Measurements from ENCODE around the gene BOLA2B. TPM values are rescaled to one million over a fixed set of nuclear protein-coding genes. Genes with fewer than 3 reads are reported as not detected.
A peak's percentile ranks its signal among the peaks of the same experiment; 100 is the strongest.
"Not testable (repeated sequence)": the region's sequence is repeated elsewhere in the genome, so short reads cannot be mapped to it uniquely, and the experiment has no call there.

The BOLA2B gene
- 10 to 100 TPM; 38.2 to 74.4 (median 55.8) TPM for total RNA-seq
- 100 to 1,000 TPM; 193 to 226 TPM for polyA plus RNA-seq
- long read RNA-seq, donor 1, transcript BOLA2B-201 (3 exons, 1,012 nt), result major isoform, 5 of 6 reads
- long read RNA-seq, donor 1, partial matches to known transcripts, result 0 of 6 reads
- long read RNA-seq, donor 1, other reads (novel, unspliced or antisense), result 1 of 6 reads
- long read RNA-seq, donor 2, transcript BOLA2B-201 (3 exons, 1,012 nt), result major isoform, 10 of 14 reads
- long read RNA-seq, donor 2, partial matches to known transcripts, result 0 of 14 reads
- long read RNA-seq, donor 2, other reads (novel, unspliced or antisense), result 0 of 14 reads
- long read RNA-seq, donor 3, partial matches to known transcripts, result 0 of 2 reads
- long read RNA-seq, donor 3, other reads (novel, unspliced or antisense), result 0 of 2 reads

GRCh38 chr16:30193615-30194014 lies at the start of gene BOLA2B, which contains the start of gene SLX1A:
TSS of gene BOLA2B (minus strand) at chr16:30193666. CDS start at chr16:30193595, 71 bp downstream.
TSS of gene SLX1A (plus strand) at chr16:30193875. CDS start at chr16:30194085, 210 bp downstream.
- H3K9me3 ChIP-seq; H3K27me3 ChIP-seq; H3K4me1 ChIP-seq; DNase-seq; intact Hi-C loops (cut with DNase I); H3K36me3 ChIP-seq: not testable (repeated sequence)
- no CpG with 5 or more reads among the region's 34 CpGs for WGBS, 2 donors
- peak; percentile 95 to 98 (median 97) for ATAC-seq
- Histone ChIP-seq H3K27ac (peak within 1 kb of the TSS in 3 of 10 donors; percentile 50 to 62 (median 53)), H3K4me3 (peak within 1 kb of the TSS in 9 of 10 donors; percentile 36 to 54 (median 51))

- intact Hi-C loops (cut with DNase I); H3K9me3 ChIP-seq; H3K4me1 ChIP-seq; ATAC-seq; H3K36me3 ChIP-seq; H3K27ac ChIP-seq; H3K4me3 ChIP-seq; H3K27me3 ChIP-seq: not testable (repeated sequence)
- WGBS, 2 donors, result 64 to 79% methylated on average over 3 of the region's 5 CpGs
- DNase-seq, result peak in 1 of 2 donors; percentile 2
Observed at GRCh38 chr16:30217082-30217481, 23.6 kb upstream of the BOLA2B start.

GRCh38 chr16:30211414-30211813 lies 17.9 kb upstream of the BOLA2B start:
- H3K4me1 ChIP-seq; H3K4me3 ChIP-seq; DNase-seq; H3K9me3 ChIP-seq; H3K36me3 ChIP-seq; H3K27me3 ChIP-seq; intact Hi-C loops (cut with DNase I); H3K27ac ChIP-seq: not testable (repeated sequence)
- ATAC-seq, result peak in 4 of 8 donors; percentile 12 to 32 (median 20)
- WGBS, 2 donors, result no CpG with 5 or more reads among the region's 4 CpGs

- H3K27ac ChIP-seq; intact Hi-C loops (cut with DNase I): not testable (repeated sequence)
- DNase-seq, result peak in 1 of 2 donors; percentile 51
Observed at GRCh38 chr16:30209032-30209431, 15.6 kb upstream of the BOLA2B start.

GRCh38 chr16:30207063-30207704 lies 13.7 kb upstream of the BOLA2B start:
- DNase-seq (peak; percentile 6 to 7), ATAC-seq (peak in 6 of 8 donors; percentile 18 to 51 (median 31))
- H3K4me3 ChIP-seq; intact Hi-C loops (cut with DNase I); H3K4me1 ChIP-seq; H3K27me3 ChIP-seq; H3K9me3 ChIP-seq; H3K36me3 ChIP-seq; H3K27ac ChIP-seq: not testable (repeated sequence)
- WGBS, 2 donors, result 15 to 25% methylated on average over 2 of the region's 9 CpGs

More at GRCh38 chr16:30209032-30209431, 15.6 kb upstream of the BOLA2B start:
- WGBS, 2 donors, result 21 to 78% methylated on average over 4 of the region's 6 CpGs
- not testable (repeated sequence) for H3K27me3 ChIP-seq, H3K4me1 ChIP-seq, H3K4me3 ChIP-seq, H3K36me3 ChIP-seq, H3K9me3 ChIP-seq
- peak in 7 of 8 donors; percentile 59 to 88 (median 74) for ATAC-seq

- peak overlapping the region in 9 of 10 donors; percentile 28 to 63 (median 58) for H3K4me3 ChIP-seq
- intact Hi-C loops (cut with DNase I); H3K27me3 ChIP-seq; H3K36me3 ChIP-seq; DNase-seq; H3K9me3 ChIP-seq; H3K4me1 ChIP-seq: not testable (repeated sequence)
- WGBS, 2 donors, result no CpG with 5 or more reads among the region's 33 CpGs
- peak; percentile 16 to 58 (median 26) for ATAC-seq
- H3K27ac ChIP-seq, result peak overlapping the region in 4 of 10 donors; percentile 40 to 76 (median 56)
Observed at GRCh38 chr16:30206252-30206651, 12.8 kb upstream of the BOLA2B start.

GRCh38 chr16:30205541-30206236 lies 12.2 kb upstream of the BOLA2B start:
- H3K27ac ChIP-seq, result peak overlapping the region in 4 of 10 donors; percentile 40 to 76 (median 56)
- DNase-seq, result peak; percentile 5 to 14

GRCh38 chr16:30199608-30200343 lies 6.3 kb upstream of the BOLA2B start:
- peak in 7 of 8 donors; percentile 36 to 63 (median 52) for ATAC-seq

More at GRCh38 chr16:30205541-30206236, 12.2 kb upstream of the BOLA2B start:
- peak; percentile 63 to 80 (median 70) for ATAC-seq
- intact Hi-C loops (cut with DNase I); H3K36me3 ChIP-seq; H3K9me3 ChIP-seq; H3K27me3 ChIP-seq; H3K4me1 ChIP-seq: not testable (repeated sequence)
- H3K4me3 ChIP-seq, result peak overlapping the region; percentile 28 to 63 (median 58)
- 0% methylated on average over 13 to 19 of the region's 52 CpGs for WGBS, 2 donors

GRCh38 chr16:30199049-30199448 lies 5.6 kb upstream of the BOLA2B start, which contains the start of gene SULT1A3:
TSS of gene SULT1A3 (plus strand) at chr16:30199255. CDS start at chr16:30200729, 1,474 bp downstream.
- H3K9me3 ChIP-seq; DNase-seq; H3K4me3 ChIP-seq; H3K36me3 ChIP-seq; H3K27me3 ChIP-seq; H3K4me1 ChIP-seq; H3K27ac ChIP-seq; intact Hi-C loops (cut with DNase I): not testable (repeated sequence)
- ATAC-seq, result peak in 7 of 8 donors; percentile 5 to 70 (median 50)
- WGBS, 2 donors, result no CpG with 5 or more reads among the region's 3 CpGs

More at GRCh38 chr16:30199608-30200343, 6.3 kb upstream of the BOLA2B start:
- WGBS, 2 donors, result no CpG with 5 or more reads among the region's 15 CpGs
- DNase-seq; H3K27ac ChIP-seq; intact Hi-C loops (cut with DNase I); H3K4me1 ChIP-seq; H3K4me3 ChIP-seq; H3K36me3 ChIP-seq; H3K9me3 ChIP-seq; H3K27me3 ChIP-seq: not testable (repeated sequence)

GRCh38 chr16:30197001-30197400 lies 3.5 kb upstream of the BOLA2B start:
- DNase-seq; H3K4me3 ChIP-seq; H3K27me3 ChIP-seq; intact Hi-C loops (cut with DNase I); H3K9me3 ChIP-seq; H3K36me3 ChIP-seq; H3K4me1 ChIP-seq; H3K27ac ChIP-seq; ATAC-seq: not testable (repeated sequence)
- 45 to 96% methylated on average over 1 of the region's 2 CpGs for WGBS, 2 donors
